AG08396 (cell line): ENCODE results near the gene USO1.
"Not testable (repeated sequence)": the region's sequence is repeated elsewhere in the genome, so short reads cannot be mapped to it uniquely, and the experiment has no call there.

ENCODE experiments used
- DNase-seq: peaks from one replicate; pipeline ENCODE4 v3.0.0; 2012; ENCODE audit warnings: low spot score, mixed read lengths

The USO1 gene

DNA sequence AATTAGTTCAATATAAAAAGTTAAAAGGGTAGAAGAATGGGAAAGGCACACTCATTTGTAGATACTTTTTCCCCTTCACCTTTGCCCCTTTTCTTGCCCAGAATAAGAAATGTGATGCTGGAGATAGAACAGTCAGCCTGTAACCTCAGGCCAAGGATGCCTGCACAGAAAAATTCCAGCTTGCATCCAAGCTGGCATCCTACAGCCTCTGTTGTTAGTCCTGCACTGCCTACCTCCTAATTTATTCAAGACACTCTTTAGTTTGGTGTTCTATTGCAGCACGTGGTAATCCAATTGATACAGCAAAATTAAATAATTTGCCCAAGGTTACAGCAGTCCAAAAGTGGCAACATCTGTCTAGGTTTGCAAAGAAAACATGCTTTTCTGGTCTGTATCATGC lies 9.7 kb upstream of the USO1 start:
- DNase-seq: no peak

DNA sequence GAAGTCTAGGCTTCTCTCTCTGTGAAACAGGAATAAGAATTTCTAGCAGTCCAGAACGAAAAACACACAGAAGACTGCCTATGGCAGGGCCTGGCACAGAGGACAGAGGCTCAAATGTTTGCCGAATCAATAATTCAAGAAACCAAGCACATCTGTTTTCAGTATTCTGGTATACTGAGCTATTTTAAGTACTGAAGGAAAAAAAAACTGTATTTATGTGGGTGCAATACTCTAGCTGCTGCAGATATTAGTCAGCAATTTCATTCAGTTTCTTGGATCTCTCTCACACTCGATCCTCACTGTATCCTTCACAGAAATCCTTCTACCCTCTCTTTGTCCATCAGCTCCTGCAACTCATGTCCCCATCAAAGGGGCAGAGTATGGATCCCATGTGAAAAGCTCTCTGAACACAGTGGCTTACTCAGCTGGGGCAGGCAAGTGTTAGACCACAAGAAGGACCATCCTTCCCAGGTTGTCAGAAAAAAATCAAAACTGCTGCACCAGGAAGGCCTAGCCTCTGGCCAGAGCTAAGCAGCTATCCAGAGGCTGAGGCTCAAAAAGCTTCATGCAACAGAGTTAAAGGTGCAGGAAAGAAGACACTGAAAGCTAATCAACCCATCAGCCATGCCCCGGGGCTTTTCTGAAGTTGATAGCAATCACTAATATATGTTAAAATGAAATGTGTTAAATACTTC lies 9.1 kb upstream of the USO1 start:
- peak; percentile 28 for DNase-seq

DNA sequence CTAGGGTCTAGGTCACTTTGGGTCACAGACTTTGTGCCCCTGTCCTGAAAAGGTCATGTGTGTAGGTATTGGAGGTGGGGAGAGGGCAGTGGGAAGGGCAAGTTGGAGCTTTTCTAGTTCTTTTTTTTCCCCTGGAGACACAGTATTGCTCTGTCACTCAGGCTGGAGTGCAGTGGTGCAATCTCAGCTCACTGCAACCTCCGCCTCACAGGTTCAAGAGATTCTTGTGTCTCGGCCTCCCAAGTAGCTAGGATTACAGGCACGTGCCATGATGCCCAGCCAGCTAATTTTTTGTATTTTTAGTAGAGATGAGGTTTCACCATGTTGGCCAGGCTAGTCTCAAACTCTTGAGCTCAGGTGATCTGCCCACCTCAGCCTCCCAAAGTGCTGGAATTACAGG lies 8.3 kb upstream of the USO1 start:
- DNase-seq: not testable (repeated sequence)

DNA sequence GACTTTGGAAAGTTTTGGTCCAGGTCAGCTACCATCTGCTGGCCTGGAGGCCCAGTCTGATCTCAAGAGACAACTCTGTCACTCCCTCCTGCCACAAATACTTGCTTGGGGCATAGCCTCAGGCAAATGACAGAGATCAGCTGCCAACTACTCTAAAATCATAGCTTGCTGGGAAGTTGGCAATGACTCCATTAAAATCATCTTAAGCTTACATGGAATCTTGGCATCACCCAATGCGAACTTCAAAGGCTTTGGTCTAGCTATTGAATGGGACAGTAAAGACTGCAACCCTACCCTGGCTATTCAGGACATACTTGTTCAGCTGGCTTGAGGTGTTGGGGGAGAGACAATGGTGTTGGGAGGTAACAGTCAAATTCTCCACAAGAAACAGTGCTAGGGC lies 7.0 kb upstream of the USO1 start:
- no peak for DNase-seq

DNA sequence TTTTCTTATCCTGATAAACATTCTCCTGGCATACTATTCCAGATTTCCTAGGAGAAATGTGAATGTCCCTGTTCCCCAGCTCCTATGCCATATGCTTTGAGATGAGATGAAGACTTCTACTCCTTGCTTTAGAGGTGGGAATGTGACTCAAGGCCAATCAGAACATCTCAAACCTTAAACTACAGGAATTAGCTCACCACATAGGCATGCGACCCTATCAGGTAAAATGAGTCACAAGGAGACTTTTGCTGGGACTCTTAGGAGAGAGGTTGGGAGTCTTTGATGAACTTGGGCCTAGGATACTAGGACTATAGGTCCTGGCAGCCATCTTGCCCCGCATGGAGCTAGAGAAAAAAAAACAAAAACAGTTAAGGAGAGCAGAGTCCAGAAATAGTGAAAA lies 5.8 kb upstream of the USO1 start:
- no peak for DNase-seq

DNA sequence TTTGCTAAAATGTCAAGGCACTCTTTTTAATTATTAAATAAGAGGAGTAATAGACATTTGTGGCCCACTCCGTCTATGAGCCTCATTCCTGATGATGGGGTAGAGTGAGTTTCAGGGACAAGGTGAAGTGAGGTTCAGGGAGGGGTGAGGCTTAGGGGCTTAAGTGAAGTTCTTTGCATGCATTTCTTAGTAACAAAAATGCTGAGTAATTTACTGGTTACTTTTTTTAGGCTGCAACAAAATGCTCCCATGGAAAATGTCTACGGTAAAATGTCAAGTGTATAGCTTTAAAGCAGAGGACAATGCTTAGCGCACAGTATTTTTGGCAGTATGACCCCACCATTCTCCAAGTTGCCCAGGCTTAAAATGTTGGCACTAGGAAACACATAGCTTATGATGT lies 2.0 kb upstream of the USO1 start:
- DNase-seq: no peak

DNA sequence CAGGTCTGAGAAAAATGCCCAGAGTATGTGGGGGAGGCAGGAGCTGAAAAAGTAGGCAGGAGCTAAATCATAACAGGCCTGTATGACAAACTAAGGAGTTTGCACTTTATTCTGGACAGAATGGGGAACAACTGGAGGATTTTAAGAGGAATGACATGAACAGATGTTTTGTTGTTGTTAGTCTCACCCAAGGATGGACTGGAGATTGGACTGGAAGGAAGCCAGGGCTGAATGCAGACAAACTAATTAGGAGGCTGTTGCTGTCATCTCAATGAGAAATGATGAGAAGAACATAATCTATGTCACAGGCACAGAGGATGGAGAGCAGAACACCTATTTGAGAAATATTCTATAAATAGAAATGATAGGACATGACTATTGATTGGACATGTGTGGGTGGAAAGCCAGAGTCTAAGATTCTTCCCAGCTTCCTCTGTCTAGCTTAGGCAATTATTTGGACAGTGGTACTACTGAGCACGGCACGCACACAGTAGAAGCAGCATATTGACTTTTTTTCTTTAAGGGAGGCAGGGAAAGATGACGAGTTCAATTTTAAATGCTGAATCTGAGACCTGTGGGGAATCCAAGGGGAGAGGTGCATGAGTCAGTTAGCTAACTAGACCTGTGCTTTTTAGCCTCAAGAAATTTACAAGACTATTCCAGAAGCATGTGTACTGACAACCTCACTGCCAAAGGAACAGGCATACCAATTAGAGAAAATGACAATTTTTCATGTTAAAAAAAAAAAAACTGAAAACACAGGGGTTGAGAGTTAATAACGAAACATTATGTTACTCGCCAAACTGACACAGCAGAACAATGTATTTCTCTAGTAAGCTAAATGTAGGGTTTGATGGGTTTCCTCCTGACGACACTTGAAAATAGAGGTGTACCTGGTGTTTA lies 963 bp upstream of the USO1 start:
- DNase-seq: peak; percentile 20

DNA sequence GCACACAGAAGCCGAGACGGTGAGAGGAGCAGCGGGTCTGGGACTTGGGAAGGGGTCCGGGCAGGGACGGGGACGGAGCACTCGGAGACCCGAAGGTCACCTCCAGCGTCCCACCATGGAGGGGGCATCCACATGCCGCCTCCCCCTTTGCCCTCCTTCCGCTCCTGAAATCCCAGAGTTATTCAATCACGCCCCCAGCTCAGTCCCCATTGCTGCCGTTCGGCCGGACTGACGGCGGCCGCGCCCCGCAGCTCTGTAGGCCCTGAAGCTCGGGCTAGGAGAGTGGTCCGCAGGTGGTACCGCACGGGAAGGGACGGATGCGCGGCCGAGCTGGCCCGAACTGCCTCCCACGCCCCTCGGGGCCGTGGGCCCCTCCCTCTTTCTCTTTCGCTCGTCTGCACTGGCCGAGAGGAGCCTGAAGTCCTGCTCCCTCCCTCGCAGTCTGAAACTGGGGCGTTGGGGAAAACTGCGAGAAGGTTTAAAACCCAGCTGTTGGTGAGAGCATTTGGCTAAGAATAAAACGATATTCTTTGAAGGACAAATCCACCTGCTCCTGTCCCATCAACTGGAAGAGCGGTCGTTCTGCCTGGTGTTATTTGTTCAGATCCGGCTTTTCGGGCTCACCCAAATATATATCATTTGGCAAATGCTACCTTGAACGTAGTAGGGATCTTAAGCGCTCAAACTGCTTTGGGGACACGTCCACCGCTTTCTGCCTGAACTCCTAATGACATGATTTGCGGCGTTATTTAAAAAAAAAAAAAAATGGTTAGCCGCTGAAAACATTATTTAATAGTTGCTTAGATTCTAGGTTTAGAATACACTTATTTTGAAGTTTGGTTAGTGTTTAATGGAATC lies 719 bp downstream of the USO1 start:
- DNase-seq: peak; percentile 73

DNA sequence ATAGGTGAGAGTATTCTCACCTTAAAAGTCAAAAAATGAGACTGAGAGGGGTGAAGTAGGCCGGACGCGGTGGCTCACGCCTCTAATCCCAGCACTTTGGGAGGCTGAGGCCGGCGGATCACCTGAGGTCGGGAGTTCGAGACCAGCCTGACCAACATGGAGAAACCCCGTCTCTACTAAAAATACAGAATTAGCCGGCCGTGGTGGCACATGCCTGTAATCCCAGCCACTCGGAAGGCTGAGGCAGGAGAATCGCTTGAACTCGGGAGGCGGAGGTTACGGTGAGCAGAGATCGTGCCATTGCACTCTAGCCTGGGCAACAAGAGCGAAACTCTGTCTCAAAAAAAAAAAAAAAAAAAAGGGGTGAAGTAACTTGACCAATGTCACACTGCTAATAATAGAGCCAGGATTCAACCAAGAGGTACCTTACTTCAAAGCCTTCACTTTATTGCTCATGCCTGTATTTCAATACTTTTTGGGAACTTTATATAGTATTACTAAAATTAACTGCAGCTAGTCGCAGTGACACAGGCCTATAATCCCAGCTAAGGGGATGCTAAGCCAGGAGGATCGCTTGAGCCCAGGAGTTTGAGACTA lies 1.7 kb downstream of the USO1 start:
- DNase-seq: not testable (repeated sequence)

DNA sequence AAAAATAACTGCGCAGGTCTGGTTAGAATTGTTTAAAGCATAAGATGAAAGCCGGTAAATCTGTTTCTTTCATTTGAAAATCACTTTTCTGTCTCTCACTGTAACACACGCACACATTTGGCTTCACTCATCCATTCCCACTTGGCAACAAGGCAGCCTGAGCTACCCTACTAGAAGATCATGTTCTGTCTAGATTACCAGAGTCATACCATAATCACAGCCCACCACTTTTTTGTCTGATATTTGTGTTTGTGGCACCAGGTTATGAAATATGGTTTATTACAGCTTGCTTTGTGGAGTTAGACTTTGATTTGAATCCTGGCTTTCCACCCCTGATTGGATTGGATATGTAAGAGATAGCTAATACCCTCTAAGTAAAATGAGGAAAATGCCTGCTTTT lies 2.2 kb downstream of the USO1 start:
- DNase-seq: no peak

DNA sequence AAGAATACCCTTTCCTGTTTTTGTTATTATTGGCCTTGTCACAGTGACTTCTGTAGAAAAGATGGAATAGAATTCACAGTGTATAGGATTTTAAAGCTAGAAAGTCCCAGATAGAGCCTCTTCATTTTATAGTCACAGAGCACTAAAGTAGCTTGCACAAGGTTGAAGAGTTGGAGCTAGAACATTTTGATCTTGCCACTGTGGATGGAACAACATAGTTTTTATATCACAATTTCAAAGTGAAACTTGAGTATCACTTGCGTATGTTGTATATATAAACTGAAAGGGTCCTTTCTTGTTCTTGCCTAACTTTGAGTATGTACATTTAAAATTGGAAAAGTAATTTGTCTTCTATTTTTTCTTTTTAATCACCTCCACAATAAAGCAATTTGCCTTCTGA lies 2.7 kb downstream of the USO1 start:
- DNase-seq: no peak

DNA sequence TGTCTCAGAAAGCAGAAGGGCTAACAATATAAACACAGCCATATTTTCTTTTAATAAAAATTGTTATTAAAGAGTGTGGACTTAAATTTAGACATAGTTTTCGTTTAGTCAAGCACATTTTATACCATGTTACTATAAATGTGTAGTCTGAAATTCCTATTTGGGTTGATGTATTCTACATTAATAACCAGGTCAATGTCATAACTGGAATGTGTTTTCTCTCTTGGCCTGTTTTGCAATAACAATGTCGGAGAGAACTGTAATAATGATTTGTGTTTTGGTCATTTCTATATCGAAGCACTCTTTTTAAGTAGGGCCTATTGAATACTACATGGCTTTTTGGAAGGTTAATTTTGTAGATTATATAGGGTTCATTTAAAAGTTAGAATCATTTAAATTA lies 5.5 kb downstream of the USO1 start:
- no peak for DNase-seq

DNA sequence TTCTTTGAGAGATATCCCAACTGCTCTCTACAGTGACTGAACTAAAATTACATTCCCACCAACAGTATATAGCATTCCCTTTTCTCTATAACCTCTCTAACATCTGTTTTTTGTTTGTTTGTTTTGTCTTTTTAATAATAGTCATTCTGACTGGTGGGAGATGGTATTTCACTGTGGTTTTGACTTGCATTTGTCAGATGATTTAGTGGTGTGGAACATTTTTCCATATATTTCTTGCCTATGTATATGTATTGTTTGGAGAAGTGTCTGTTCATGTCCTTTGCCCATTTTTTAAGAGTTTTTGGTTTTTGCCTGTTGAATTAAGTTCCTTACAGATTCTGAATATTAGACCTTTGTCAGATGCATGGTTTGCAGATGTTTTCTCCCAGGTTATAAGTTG lies 9.0 kb downstream of the USO1 start:
- DNase-seq: no peak

DNA sequence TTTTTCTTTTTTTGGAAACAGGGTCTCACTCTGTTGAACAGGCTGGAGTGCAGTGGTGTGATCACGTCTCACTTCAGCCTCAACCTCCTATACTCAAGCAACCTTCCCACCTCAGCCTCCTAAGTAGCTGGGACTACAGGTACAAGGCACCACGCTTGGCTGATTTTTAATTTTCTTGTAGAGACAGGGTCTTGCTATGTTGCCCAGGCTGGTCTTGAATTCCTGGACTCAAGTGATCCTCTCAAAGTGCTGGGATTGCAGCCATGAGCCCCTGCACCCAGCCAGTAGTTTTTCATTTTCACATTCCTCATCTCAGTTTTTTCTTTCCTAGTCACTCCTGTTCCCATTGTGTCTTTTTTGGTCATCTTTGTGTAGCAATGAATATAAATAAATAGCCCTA lies 11.1 kb downstream of the USO1 start:
- no peak for DNase-seq

DNA sequence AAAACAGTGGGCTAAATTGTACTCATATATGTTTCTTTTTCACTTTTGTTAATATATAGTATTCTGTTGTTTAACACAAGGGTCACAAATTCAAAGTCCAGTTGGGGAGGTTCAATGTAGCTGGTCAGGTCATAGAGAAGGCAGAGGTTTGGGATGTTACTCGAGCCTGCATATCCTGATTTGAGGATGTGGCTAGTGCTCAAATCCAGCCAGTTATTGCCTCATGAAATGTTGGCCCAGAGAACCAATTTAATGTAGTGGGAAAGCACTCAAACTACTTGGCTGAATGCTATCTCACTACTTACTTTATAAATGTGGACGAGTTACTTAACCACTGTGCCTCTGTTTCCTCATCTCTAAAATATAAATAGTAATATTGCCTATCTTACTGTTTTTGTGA lies 12.5 kb downstream of the USO1 start:
- no peak for DNase-seq

DNA sequence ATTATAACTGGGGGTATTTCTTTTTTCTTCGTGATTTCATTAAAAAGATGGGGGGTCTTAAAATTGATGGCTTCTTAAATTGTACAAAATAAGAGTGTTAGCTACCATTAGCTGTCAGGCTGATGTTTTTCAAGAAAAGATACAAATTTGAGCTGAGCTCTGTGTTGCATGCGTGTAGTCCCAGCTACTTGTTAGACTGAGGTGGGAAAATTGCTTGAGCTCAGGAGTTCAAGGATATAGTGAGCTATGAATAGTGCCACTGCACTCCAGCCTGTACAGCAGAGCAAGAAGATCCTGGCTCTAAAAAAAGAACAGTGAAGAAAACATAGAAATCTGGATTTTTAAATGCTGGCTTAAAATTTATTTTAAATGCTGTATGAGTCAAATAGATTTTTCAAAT lies 13.0 kb downstream of the USO1 start:
- no peak for DNase-seq

DNA sequence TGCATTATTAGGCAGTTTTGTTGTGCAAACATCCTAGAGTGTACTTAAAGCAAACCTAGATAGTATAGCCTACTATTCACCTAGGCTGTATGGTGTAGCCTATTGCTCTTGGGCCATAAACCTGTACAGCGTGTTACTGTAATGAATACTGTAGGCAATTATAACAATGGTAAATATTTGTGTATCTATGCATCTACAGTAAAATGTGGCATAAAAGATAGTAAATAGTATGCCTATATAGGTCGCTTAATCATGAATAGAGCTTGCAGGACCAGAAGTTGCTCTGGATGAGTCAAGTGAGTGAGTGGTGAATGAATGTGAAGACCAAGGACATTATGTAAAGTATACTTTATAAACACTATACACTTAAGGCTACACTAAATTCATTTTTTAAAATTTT lies 16.6 kb downstream of the USO1 start:
- no peak for DNase-seq

DNA sequence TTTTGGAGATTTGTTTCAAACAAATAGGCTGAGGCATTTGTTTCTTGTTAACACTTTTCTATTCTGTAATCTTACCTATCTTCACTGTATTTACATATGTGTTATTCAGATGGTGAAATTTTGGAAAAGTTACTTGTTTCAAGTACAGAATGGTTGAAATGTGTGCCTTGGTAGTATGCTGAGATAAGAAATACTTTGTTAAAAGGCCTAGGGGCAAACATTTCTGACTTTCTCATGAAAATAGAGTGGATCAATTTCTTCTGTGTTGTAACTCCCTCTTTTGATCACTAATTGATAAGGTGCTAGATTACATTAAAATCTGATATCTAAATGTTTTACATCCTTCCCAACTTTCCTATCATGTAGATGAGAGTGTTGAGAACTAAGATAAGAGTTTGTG lies 18.1 kb downstream of the USO1 start:
- no peak for DNase-seq

DNA sequence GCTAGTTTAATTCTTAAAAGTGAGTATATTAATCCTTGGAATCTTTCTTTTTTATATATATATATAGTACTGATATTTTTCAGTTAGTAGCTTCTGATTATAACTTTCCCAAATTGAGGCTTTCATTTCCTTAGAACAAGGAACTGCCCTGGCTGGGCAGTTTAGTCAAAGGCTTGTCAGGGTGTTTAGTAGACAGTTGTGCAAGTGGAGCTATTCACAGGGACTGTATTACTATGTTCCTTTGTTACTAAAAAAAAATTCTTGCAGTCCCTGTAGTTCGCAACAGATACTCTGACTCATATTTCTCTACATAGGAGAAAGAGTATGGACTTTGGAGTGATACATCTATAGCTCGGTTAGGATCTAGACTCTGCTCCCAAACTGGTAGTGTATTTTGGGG lies 20.8 kb downstream of the USO1 start:
- no peak for DNase-seq

DNA sequence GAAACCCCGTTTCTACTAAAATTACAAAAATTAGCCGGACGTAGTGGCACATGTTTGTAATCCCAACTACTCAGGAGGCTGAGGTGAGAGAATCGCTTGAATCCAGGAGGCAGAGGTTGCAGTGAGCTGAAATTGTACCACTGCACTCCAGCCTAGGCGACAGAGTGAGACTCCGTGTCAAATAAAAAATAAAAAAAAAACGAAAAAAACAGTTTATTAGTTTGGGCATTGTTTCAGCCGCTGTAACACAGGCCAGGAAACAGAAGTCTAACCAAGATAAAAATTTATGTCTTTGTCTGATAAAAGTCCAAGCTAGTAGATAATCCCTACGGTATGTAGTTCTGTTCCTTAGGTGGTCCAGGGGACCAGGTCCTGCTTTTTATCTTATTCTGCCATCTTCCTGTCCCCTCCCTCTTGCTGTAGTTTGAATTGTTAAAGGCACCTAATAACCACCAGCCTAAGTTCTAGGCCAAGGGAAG lies 21.4 kb downstream of the USO1 start:
- DNase-seq: no peak

DNA sequence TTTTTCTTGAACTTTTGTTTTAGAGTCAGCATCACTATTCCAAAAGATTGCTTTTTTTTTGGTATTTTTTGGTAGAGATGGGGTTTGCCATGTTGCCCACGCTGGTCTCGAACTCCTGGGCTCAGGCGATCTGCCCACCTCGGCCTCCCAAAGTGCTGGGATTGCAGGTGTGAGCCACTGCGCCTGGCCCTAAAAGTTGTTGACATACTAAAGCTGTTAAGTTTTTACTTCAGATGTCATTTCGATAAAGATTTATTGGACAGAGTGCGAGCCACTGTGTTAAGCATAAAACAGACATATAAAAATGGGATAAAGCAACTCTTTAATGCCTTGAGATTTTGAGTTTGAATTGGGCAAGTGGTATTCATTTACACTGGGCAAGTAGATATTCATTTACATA lies 28.3 kb downstream of the USO1 start:
- no peak for DNase-seq

DNA sequence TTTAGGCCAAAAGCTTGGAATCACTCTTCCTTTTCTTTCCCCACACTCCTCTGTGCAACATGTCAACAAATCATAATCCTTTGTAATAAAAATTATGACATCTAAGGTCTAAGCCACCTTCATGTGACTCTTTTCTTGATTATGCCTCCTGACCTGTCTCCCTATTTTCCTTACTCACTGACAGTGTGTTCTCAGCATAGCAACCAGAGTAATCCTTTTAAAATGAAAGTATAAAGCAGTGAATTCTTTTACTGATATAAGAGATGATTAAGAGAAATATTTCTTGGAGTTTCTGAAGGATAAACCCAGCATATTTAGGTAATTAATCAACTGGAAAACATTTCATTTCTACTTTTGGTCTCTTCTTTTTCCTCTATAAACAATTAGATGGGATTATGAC lies 44.7 kb downstream of the USO1 start:
- DNase-seq: peak; percentile 10
